ENCODE results near the gene MAP3K5. TPM values are rescaled to one million over a fixed set of nuclear protein-coding genes. Genes with fewer than 3 reads are reported as not detected.
A peak's percentile ranks its signal among the peaks of the same experiment; 100 is the strongest.
"Not testable (repeated sequence)": the region's sequence is repeated elsewhere in the genome, so short reads cannot be mapped to it uniquely, and the experiment has no call there.

The MAP3K5 gene
- total RNA-seq, 3 donors from 2014 or later (not counting 1 experiment from before 2014, with no cell fraction given) = 19.7 to 36.7 (median 35.4) TPM

DNA sequence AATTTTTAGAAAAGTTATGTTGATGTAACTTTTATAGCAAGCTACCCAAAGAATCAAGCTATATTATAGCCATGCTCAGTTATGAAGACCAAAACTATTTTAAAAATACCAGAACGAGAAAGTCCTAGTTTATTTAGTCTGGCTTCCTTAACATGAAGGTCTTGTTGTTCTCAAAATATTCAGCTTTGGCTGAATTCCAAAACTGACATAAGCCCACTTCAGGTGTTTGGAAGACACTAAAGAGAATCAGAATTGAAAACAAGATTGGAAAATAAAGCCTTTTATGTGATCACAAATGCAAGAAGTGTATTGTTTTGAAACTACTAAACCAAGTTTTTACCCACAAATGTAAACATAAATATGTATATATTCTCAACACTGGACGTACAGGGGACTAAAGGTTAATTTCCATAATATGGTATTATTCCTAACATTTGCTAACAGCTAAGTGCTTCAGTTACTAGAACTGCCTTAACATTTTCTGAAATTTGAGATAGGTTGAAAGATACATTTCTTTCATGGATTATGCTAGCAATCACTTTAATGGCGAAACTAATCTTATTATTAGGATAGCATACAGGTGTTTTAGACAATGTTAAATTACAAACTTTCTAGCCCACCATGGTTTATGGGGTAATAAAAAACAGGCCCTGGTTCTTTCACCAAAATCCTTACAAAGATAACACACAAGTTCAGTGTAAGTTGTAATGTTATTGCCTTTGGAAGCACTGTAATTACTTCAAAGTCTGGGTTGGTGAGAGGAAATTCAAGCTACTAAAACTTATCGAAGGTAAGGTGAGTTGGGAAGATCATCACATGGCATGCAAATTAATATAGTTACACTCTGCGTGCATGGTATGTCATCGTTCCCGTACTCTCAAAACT is 1.6 kb downstream of the MAP3K5 start:
- WGBS (ENCODE audit: insufficient coverage) = 0% methylated on average over 4 of the region's 7 CpGs
- TF ChIP-seq, protein P1, sequence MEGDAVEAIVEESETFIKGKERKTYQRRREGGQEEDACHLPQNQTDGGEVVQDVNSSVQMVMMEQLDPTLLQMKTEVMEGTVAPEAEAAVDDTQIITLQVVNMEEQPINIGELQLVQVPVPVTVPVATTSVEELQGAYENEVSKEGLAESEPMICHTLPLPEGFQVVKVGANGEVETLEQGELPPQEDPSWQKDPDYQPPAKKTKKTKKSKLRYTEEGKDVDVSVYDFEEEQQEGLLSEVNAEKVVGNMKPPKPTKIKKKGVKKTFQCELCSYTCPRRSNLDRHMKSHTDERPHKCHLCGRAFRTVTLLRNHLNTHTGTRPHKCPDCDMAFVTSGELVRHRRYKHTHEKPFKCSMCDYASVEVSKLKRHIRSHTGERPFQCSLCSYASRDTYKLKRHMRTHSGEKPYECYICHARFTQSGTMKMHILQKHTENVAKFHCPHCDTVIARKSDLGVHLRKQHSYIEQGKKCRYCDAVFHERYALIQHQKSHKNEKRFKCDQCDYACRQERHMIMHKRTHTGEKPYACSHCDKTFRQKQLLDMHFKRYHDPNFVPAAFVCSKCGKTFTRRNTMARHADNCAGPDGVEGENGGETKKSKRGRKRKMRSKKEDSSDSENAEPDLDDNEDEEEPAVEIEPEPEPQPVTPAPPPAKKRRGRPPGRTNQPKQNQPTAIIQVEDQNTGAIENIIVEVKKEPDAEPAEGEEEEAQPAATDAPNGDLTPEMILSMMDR (IDR thresholded peaks at IDR 0.05) = no peak
- Histone ChIP-seq H3K36me3 (ENCODE audit: control insufficient read depth, insufficient read depth, low read length) (no peaks in the 10 kb centered on the region), H3K4me1 (ENCODE audit: control insufficient read depth, insufficient read depth, low read length) (peaks cover 41% of the 10 kb centered on the region), H3K9me3 (ENCODE audit: control insufficient read depth, insufficient read depth, low read length) (no peaks in the 10 kb centered on the region), H3K27me3 (ENCODE audit: control insufficient read depth, insufficient read depth, low read length) (no peaks in the 10 kb centered on the region), H3K27ac (ENCODE audit: low read length) (peak overlapping the region; percentile 84), H3K4me3 (ENCODE audit: low read length) (peak overlapping the region; percentile 85)
- Mint-ChIP-seq H3K36me3 (no peaks in the 10 kb centered on the region), H3K27me3 (ENCODE audit: low read depth in 2 of 2) (no peaks in the 10 kb centered on the region), H3K4me3 (peak overlapping the region; percentile 90), H3K27ac (peak overlapping the region; percentile 96 to 99), H3K9me3 (peaks cover 2 to 8% of the 10 kb centered on the region in 2 donors), H3K4me1 (peaks cover 55 to 57% of the 10 kb centered on the region in 2 donors)
- ATAC-seq = no peak
- intact Hi-C loops (cut with micrococcal nuclease) = loop anchor here (2.0 kb wide), 1 partner anchor 30 kb away; no protein-coding TSS in a partner anchor
- no peak for DNase-seq

- Mint-ChIP-seq H3K4me3 (peak overlapping the region; percentile 59), H3K27ac (peak overlapping the region; percentile 96 to 99), H3K4me1 (peaks cover 67 to 70% of the 10 kb centered on the region in 2 donors)
- DNase-seq; H3K27me3 Mint-ChIP-seq (ENCODE audit: low read depth in 2 of 2); H3K36me3 ChIP-seq (ENCODE audit: control insufficient read depth, insufficient read depth, low read length); H3K36me3 Mint-ChIP-seq; H3K4me3 ChIP-seq (ENCODE audit: low read length); H3K27me3 ChIP-seq (ENCODE audit: control insufficient read depth, insufficient read depth, low read length); H3K9me3 ChIP-seq (ENCODE audit: control insufficient read depth, insufficient read depth, low read length); intact Hi-C loops (cut with micrococcal nuclease); H3K9me3 Mint-ChIP-seq; ATAC-seq: not testable (repeated sequence)
- WGBS (ENCODE audit: insufficient coverage) = 100% methylated on average over 3 of the region's 3 CpGs
- Histone ChIP-seq H3K4me1 (ENCODE audit: control insufficient read depth, insufficient read depth, low read length) (peaks cover 51% of the 10 kb centered on the region), H3K27ac (ENCODE audit: low read length) (peak overlapping the region; percentile 84)
These were observed 2.8 kb downstream of the MAP3K5 start for GRCh38 chr6:136789440-136789839.

DNA sequence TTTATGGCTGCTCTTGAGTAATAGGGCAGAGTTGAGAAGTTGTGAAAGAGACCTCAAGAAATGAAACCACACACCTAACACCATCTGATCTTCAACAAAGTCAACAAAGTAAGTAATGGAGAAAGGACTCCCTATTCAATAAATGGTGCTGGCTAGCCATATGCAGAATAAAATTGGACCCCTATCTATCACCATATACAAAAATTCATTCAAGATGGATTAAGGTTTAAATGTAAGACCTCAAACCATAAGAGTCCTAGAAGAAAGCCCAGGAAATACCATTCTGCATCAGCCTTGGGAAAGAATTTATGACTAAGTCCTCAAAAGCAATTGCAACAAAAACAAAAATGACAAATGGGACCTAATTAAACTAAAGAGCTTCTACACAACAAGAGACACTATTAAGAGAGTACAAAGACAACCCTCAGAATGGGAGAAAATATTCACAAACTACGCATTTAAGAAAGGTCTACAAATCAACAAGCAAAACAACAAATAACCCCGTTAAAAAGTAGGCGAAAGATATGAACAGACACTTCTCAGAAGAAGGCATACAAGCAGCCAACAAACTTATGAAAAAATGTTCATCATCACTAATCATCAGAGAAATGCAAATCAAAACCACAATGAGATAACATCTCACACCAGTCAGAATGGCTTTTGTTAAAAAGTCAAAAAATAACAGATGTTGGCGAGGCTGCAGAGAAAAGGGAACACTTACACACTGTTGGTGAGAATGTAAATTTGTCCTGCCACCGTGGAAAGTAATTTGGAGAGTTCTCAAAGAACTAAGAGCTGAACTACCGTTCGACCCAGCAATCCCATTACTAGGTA is 4.0 kb downstream of the MAP3K5 start:
- Histone ChIP-seq H3K4me1 (ENCODE audit: control insufficient read depth, insufficient read depth, low read length) (peaks cover 56% of the 10 kb centered on the region), H3K9me3 (ENCODE audit: control insufficient read depth, insufficient read depth, low read length) (no peaks in the 10 kb centered on the region), H3K27me3 (ENCODE audit: control insufficient read depth, insufficient read depth, low read length) (no peaks in the 10 kb centered on the region), H3K36me3 (ENCODE audit: control insufficient read depth, insufficient read depth, low read length) (no peaks in the 10 kb centered on the region), H3K27ac (ENCODE audit: low read length) (peak overlapping the region; percentile 84), H3K4me3 (ENCODE audit: low read length) (no peak overlapping the region)
- peak overlapping the region; percentile 96 for H3K27ac Mint-ChIP-seq
- H3K9me3 Mint-ChIP-seq = peaks cover 2 to 8% of the 10 kb centered on the region in 2 donors
- H3K4me3 Mint-ChIP-seq = peak overlapping the region; percentile 86
- peak in 1 of 2 donors; percentile 56 for DNase-seq
- peak; percentile 25 to 35 (median 34) for ATAC-seq
- TF ChIP-seq, protein P1 (IDR thresholded peaks at IDR 0.05) = no peak
- 22% methylated on average over 5 of the region's 7 CpGs for WGBS (ENCODE audit: insufficient coverage)
- no peaks in the 10 kb centered on the region for H3K27me3 Mint-ChIP-seq (ENCODE audit: low read depth in 2 of 2)
- H3K4me1 Mint-ChIP-seq = peaks cover 76 to 78% of the 10 kb centered on the region in 2 donors
- intact Hi-C loops (cut with micrococcal nuclease) = no loop called here
- no peaks in the 10 kb centered on the region for H3K36me3 Mint-ChIP-seq

- Histone ChIP-seq H3K27me3 (ENCODE audit: control insufficient read depth, insufficient read depth, low read length) (no peaks in the 10 kb centered on the region), H3K27ac (ENCODE audit: low read length) (peak overlapping the region; percentile 84), H3K9me3 (ENCODE audit: control insufficient read depth, insufficient read depth, low read length) (no peaks in the 10 kb centered on the region), H3K36me3 (ENCODE audit: control insufficient read depth, insufficient read depth, low read length) (no peaks in the 10 kb centered on the region), H3K4me1 (ENCODE audit: control insufficient read depth, insufficient read depth, low read length) (peaks cover 59% of the 10 kb centered on the region), H3K4me3 (ENCODE audit: low read length) (no peak overlapping the region)
- no peak for ATAC-seq
- Mint-ChIP-seq H3K36me3 (no peaks in the 10 kb centered on the region), H3K27ac (peak overlapping the region; percentile 96), H3K27me3 (ENCODE audit: low read depth in 2 of 2) (no peaks in the 10 kb centered on the region), H3K4me1 (peaks cover 75 to 76% of the 10 kb centered on the region in 2 donors), H3K9me3 (peaks cover 2 to 8% of the 10 kb centered on the region in 2 donors), H3K4me3 (peak overlapping the region; percentile 86)
- intact Hi-C loops (cut with micrococcal nuclease) = no loop called here
- WGBS (ENCODE audit: insufficient coverage) = 31% methylated on average over 4 of the region's 4 CpGs
- no peak for DNase-seq
- TF ChIP-seq, protein P1 (IDR thresholded peaks at IDR 0.05) = no peak
These were observed 4.6 kb downstream of the MAP3K5 start for GRCh38 chr6:136787726-136788068.

Data from natural killer cell (primary cell).